ENCODE results near the gene DAB1.

DAB1 gene

DNA sequence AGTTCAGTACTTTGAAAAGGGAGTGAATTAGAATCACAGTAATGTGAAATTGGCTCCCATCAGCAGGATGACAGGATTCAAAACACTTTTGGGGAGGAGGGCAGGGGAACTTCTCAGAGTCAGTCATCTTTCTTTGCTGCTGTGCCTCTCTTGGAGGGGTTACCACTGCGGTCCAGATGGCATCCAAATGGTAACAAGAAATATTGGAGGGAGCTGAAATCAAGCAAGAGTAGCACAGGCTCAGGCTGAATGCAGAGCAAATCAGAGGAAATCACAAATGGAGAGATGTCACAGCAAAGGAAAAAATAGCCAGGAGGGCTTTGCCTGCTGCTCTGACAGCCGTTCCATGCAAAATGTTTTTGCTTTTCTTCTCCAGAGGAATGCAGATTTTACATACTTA lies 383.0 kb downstream of the DAB1 start:
- Histone ChIP-seq H3K4me1 (no peaks in the 10 kb centered on the region), H3K4me2 (ENCODE audit: low read length) (no peak overlapping the region), H3K9ac (no peak overlapping the region), H3K27me3 (ENCODE audit: control insufficient read depth, insufficient read depth, low read length) (no peaks in the 10 kb centered on the region), H3K79me2 (no peaks in the 10 kb centered on the region), H3K4me3 (ENCODE audit: low read depth, low read length) (no peak overlapping the region), H3K27ac (no peak overlapping the region), H3K36me3 (ENCODE audit: control insufficient read depth, insufficient read depth, low read length) (no peaks in the 10 kb centered on the region), H3K9me3 (ENCODE audit: control insufficient read depth, low read length) (no peaks in the 10 kb centered on the region), H2AFZ (no peak overlapping the region)
- TF ChIP-seq, protein P1, sequence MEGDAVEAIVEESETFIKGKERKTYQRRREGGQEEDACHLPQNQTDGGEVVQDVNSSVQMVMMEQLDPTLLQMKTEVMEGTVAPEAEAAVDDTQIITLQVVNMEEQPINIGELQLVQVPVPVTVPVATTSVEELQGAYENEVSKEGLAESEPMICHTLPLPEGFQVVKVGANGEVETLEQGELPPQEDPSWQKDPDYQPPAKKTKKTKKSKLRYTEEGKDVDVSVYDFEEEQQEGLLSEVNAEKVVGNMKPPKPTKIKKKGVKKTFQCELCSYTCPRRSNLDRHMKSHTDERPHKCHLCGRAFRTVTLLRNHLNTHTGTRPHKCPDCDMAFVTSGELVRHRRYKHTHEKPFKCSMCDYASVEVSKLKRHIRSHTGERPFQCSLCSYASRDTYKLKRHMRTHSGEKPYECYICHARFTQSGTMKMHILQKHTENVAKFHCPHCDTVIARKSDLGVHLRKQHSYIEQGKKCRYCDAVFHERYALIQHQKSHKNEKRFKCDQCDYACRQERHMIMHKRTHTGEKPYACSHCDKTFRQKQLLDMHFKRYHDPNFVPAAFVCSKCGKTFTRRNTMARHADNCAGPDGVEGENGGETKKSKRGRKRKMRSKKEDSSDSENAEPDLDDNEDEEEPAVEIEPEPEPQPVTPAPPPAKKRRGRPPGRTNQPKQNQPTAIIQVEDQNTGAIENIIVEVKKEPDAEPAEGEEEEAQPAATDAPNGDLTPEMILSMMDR (IDR thresholded peaks at IDR 0.05): no peak

DNA sequence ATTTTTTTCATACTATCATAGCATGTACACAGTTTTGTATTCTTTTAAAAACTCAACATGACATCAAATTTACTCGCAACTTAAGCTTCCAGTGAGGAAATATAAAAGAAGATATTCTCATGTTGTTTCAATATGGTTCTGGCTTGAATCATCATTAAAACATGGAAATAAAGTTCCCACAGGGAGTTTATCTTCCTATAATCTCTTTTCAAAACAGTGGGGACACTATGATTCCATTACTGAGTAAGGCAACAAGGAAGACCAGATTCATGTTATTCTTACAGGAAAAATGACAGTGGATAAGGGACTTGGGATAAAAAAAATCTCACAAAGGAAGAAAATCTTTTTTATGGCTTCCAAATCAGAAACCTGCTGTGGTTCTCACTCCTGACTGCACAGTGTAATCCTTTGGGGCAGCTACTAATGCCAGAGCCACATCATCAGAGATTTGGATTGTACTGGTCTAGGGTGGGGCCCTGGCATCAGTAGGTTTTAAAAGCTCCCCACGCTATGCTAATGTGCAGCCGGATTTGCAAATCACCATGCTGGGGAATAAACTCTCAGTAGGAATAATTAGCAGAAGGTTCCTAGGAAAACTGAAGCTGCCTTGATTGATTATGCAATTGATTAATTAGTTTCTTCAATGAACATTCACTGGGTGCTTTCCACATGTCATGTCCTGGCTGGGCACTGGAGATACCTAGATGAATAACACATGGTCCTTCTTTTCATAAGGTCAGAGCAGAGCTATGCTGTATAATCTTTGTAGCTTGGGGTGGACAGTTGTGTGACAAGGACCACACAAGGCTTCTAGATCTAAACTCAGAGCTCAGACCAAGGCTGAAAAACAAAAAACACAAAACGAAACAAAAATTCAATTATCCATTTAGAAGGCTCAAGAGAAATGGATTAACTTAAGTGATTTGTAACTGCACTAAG lies 386.9 kb downstream of the DAB1 start:
- Histone ChIP-seq H3K4me2 (ENCODE audit: low read length) (no peak overlapping the region), H3K79me2 (no peaks in the 10 kb centered on the region), H3K27me3 (ENCODE audit: control insufficient read depth, insufficient read depth, low read length) (no peaks in the 10 kb centered on the region), H2AFZ (no peak overlapping the region), H3K4me3 (ENCODE audit: low read depth, low read length) (no peak overlapping the region), H3K27ac (no peak overlapping the region), H3K36me3 (ENCODE audit: control insufficient read depth, insufficient read depth, low read length) (no peaks in the 10 kb centered on the region), H3K4me1 (no peaks in the 10 kb centered on the region), H3K9me3 (ENCODE audit: control insufficient read depth, low read length) (no peaks in the 10 kb centered on the region), H3K9ac (no peak overlapping the region)
- TF ChIP-seq, protein P1 (IDR thresholded peaks at IDR 0.05): no peak

DNA sequence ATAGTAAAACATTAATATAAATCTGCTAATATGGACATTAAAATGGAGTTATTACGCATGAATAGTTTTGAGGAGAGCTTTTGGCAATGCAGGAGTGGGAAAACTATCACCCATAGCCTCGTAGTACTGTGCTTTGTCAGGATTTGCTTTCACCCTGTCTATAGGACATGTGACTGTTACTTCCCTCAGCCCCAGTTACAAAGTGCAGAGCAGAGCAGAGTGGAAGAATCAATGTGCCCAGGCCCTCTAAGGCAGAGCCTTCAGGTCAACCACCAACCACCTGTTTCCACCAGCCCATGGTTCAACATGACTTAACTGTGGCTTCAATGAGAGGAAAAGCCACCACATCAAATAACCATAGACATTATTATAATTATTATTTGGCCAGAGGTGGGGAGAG lies 389.1 kb downstream of the DAB1 start:
- H3K4me3 ChIP-seq (ENCODE audit: low read depth, low read length): no peak overlapping the region
- no peaks in the 10 kb centered on the region for H3K9me3 ChIP-seq (ENCODE audit: control insufficient read depth, low read length)
- H3K36me3 ChIP-seq (ENCODE audit: control insufficient read depth, insufficient read depth, low read length): no peaks in the 10 kb centered on the region
- H2AFZ ChIP-seq: no peak overlapping the region
- no peak overlapping the region for H3K4me2 ChIP-seq (ENCODE audit: low read length)
- no peaks in the 10 kb centered on the region for H3K4me1 ChIP-seq
- H3K79me2 ChIP-seq: no peaks in the 10 kb centered on the region
- H3K9ac ChIP-seq: no peak overlapping the region
- TF ChIP-seq, protein P1 (IDR thresholded peaks at IDR 0.05): no peak
- no peak overlapping the region for H3K27ac ChIP-seq
- H3K27me3 ChIP-seq (ENCODE audit: control insufficient read depth, insufficient read depth, low read length): no peaks in the 10 kb centered on the region

DNA sequence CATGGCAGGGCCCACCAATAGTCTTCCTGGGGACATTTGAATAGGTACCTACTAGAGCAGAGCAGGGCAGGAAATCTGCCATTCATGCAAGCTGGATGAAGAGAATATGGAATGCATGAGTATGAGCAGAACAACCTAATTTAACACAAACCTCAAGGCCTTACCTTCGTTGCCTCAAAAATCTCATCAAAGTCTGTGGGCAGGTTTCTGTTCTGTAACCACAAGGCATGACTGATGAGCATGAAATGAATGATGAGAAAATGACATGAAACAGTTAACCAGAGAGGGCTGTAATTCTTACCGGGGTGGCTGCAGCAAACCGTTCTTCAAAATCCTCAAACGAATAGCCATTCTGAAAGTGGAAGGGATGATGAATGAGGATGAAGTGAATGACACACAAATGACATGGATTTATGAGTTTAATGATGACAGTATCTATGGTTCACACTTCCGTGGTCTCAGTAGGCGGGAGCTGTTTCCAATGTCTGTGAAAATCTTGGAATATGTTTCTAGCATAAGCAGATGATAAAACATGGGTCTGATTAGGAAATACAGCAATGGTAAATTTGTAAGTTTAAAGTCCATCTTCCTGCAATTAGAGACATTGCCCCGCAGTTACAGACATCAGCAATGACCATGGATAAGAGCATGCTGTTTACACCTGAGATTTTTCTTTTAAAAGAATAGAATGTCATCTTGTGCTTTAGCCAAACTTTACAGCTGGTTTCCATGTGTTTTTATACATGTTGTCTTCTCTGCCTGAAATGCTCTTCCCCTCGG lies 390.4 kb downstream of the DAB1 start:
- Histone ChIP-seq H3K79me2 (no peaks in the 10 kb centered on the region), H3K9me3 (ENCODE audit: control insufficient read depth, low read length) (no peaks in the 10 kb centered on the region), H3K9ac (no peak overlapping the region), H3K4me1 (no peaks in the 10 kb centered on the region), H2AFZ (no peak overlapping the region), H3K36me3 (ENCODE audit: control insufficient read depth, insufficient read depth, low read length) (no peaks in the 10 kb centered on the region), H3K27me3 (ENCODE audit: control insufficient read depth, insufficient read depth, low read length) (no peaks in the 10 kb centered on the region), H3K4me2 (ENCODE audit: low read length) (no peak overlapping the region), H3K4me3 (ENCODE audit: low read depth, low read length) (no peak overlapping the region), H3K27ac (no peak overlapping the region)
- TF ChIP-seq, protein P1 (IDR thresholded peaks at IDR 0.05): no peak
